GM12875 (cell line): ENCODE results near the gene SAFB.

Source experiments
- H3K4me3 ChIP-seq: one replicate; pipeline ENCODE4 v1.5.1; 2011; ENCODE audit warnings: low read depth, low read length, control low read depth
- CTCF ChIP-seq: IDR thresholded peaks from 2 replicates; pipeline ENCODE4 v1.5.1; 2011; ENCODE audit warnings: low read depth, mild to moderate bottlenecking, control low read depth, inconsistent platforms, low read length, moderate library complexity, borderline replicate concordance; ENCODE audit not compliant: insufficient read depth

The SAFB gene

GRCh38 chr19:5694167-5694955, 71.5 kb downstream of the SAFB start:
- TF ChIP-seq CTCF: no peak
- H3K4me3 ChIP-seq: no peak overlapping the region

GRCh38 chr19:5694956-5695648, 72.2 kb downstream of the SAFB start:
- H3K4me3 ChIP-seq: no peak overlapping the region
- TF ChIP-seq CTCF: no peak

GRCh38 chr19:5695649-5696195, 72.8 kb downstream of the SAFB start:
- no peak for TF ChIP-seq CTCF
- H3K4me3 ChIP-seq: no peak overlapping the region

DNA sequence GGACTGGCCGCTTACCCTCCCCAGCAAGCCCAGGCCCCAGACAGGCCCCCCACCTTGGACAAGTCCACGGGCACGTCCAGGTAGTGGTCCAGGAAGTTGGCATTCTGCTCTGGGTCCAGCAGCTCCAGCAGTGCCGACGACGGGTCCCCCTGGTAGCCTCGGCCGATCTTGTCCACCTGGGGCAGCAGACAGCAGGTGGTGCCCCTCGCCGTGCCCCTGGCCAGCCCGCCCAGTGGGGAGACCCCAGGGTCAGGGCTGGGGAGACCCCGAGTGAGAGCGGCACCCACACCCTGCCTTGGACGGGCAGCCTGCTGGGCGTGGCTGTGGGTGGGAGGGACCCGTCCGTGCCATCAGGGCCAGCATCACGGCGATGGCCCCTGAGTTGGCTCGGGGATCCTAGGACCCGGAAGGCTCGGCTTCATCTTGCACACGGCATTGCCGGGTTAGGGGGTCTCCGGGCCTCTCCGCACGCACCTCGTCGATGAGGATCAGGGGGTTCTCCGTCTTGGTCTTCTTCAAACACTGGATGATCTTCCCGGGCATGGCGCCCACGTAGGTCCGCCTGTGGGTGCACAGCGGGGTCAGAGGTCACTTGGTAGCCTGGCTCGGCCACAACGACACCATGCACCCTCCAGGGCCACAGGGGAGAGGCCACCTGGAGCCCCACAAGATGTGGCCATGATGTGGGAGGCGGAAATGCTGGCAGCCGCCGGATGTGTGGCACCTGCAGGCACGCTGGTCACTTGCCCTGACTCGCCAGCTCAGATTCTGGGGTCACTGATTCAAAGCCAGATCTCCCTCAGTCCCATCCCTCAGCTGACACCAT, 73.5 kb downstream of the SAFB start:
- no peak overlapping the region for H3K4me3 ChIP-seq
- TF ChIP-seq CTCF: no peak

GRCh38 chr19:5697022-5697889, 74.4 kb downstream of the SAFB start:
- TF ChIP-seq CTCF: no peak
- H3K4me3 ChIP-seq: no peak overlapping the region

- no peak for TF ChIP-seq CTCF
Measured at GRCh38 chr19:5697890-5698634, 75.2 kb downstream of the SAFB start.

More at GRCh38 chr19:5697890-5698634, 75.2 kb downstream of the SAFB start:
- no peak overlapping the region for H3K4me3 ChIP-seq
